GM18951 (cell line): ENCODE data around the gene LDLRAD3.

ENCODE experiments used
- POLR2A ChIP-seq: IDR thresholded peaks from 4 replicates; pipeline ENCODE4 v1.6.1; 2011; ENCODE audit warnings: mild to moderate bottlenecking; ENCODE audit not compliant: insufficient read length, insufficient read depth; ENCODE audit errors: extremely low read depth
- in situ Hi-C: fragments of 300-500 bp; cut with MboI; formaldehyde crosslinking; loops from one replicate; pipeline ENCODE4 v1.12.0; 2022; ENCODE audit warnings: low sequenced_read_pairs, mixed read lengths, inconsistent platforms; ENCODE audit not compliant: unreplicated experiment

Gene LDLRAD3

GRCh38 chr11:36115378-36115801 is 171.5 kb downstream of the LDLRAD3 start:
- in situ Hi-C loops: no loop called here
- TF ChIP-seq POLR2A: no peak

- in situ Hi-C loops: no loop called here
- TF ChIP-seq POLR2A: no peak
These were observed 172.3 kb downstream of the LDLRAD3 start for GRCh38 chr11:36116161-36116560.

- TF ChIP-seq POLR2A: no peak
- in situ Hi-C loops: no loop called here
These were observed 174.2 kb downstream of the LDLRAD3 start for GRCh38 chr11:36118084-36118483.

- in situ Hi-C loops: no loop called here
- TF ChIP-seq POLR2A: no peak
These were observed 175.4 kb downstream of the LDLRAD3 start for GRCh38 chr11:36119300-36119699.

GRCh38 chr11:36121054-36121453 is 177.2 kb downstream of the LDLRAD3 start:
- in situ Hi-C loops: no loop called here
- TF ChIP-seq POLR2A: no peak

- in situ Hi-C loops: no loop called here
- no peak for TF ChIP-seq POLR2A
These were observed 178.8 kb downstream of the LDLRAD3 start for GRCh38 chr11:36122671-36123070.

GRCh38 chr11:36123336-36124101 is 179.7 kb downstream of the LDLRAD3 start:
- TF ChIP-seq POLR2A: no peak
- in situ Hi-C loops: no loop called here

- TF ChIP-seq POLR2A: no peak
- in situ Hi-C loops: no loop called here
These were observed 182.8 kb downstream of the LDLRAD3 start for GRCh38 chr11:36126678-36127077.

GRCh38 chr11:36127550-36127949 is 183.7 kb downstream of the LDLRAD3 start:
- TF ChIP-seq POLR2A: no peak
- in situ Hi-C loops: no loop called here

GRCh38 chr11:36129955-36130354 is 186.1 kb downstream of the LDLRAD3 start:
- in situ Hi-C loops: no loop called here
- no peak for TF ChIP-seq POLR2A

GRCh38 chr11:36130401-36130800 is 186.5 kb downstream of the LDLRAD3 start:
- TF ChIP-seq POLR2A: no peak
- in situ Hi-C loops: no loop called here

- in situ Hi-C loops: no loop called here
- no peak for TF ChIP-seq POLR2A
These were observed 188.0 kb downstream of the LDLRAD3 start for GRCh38 chr11:36131721-36132397.

GRCh38 chr11:36132940-36133339 is 189.1 kb downstream of the LDLRAD3 start:
- no peak for TF ChIP-seq POLR2A
- in situ Hi-C loops: no loop called here

GRCh38 chr11:36135076-36135475 is 191.2 kb downstream of the LDLRAD3 start:
- in situ Hi-C loops: no loop called here
- TF ChIP-seq POLR2A: no peak

- in situ Hi-C loops: no loop called here
- no peak for TF ChIP-seq POLR2A
These were observed 195.9 kb downstream of the LDLRAD3 start for GRCh38 chr11:36139767-36140166.
